Ishikawa (cell line): Measurements from ENCODE around the gene CPO.

Experiments
- CEBPB ChIP-seq: IDR thresholded peaks from 2 replicates; pipeline ENCODE4 v1.6.1; 2012
- CREB1 ChIP-seq: IDR thresholded peaks from 2 replicates; pipeline ENCODE4 v1.6.1; 2012; ENCODE audit warnings: low read depth
- EGR1 ChIP-seq: IDR thresholded peaks from 2 replicates; pipeline ENCODE4 v1.6.1; 2012
- EP300 ChIP-seq: IDR thresholded peaks from 2 replicates; pipeline ENCODE4 v1.6.1; 2012; ENCODE audit warnings: borderline replicate concordance
- FOXM1 ChIP-seq: IDR thresholded peaks from 2 replicates; pipeline ENCODE4 v1.6.1; 2012; ENCODE audit warnings: low read depth, borderline replicate concordance
- NFIC ChIP-seq: IDR thresholded peaks from 2 replicates; pipeline ENCODE4 v1.6.1; 2012
- RAD21 ChIP-seq: IDR thresholded peaks from 2 replicates; pipeline ENCODE4 v1.6.1; 2012; ENCODE audit warnings: low read depth
- TAF1 ChIP-seq: IDR thresholded peaks from 2 replicates; pipeline ENCODE4 v1.6.1; 2012; ENCODE audit warnings: low read depth, mild to moderate bottlenecking
- TCF12 ChIP-seq: IDR thresholded peaks from 2 replicates; pipeline ENCODE4 v1.6.1; 2012; ENCODE audit warnings: low read depth
- TEAD4 ChIP-seq: IDR thresholded peaks from 2 replicates; pipeline ENCODE4 v1.6.1; 2012
- YY1 ChIP-seq: IDR thresholded peaks from 2 replicates; pipeline ENCODE4 v1.6.1; 2012; ENCODE audit warnings: low read depth
- ZBTB7A ChIP-seq: IDR thresholded peaks from 2 replicates; pipeline ENCODE4 v1.6.1; 2012; ENCODE audit warnings: low read depth
- TF ChIP-seq, protein P1 (sequence below): IDR thresholded peaks from 2 replicates; pipeline ENCODE4 v1.6.1; 2012; ENCODE audit warnings: low read depth, mild to moderate bottlenecking
- TF ChIP-seq, protein P2 (sequence below): IDR thresholded peaks from 2 replicates; pipeline ENCODE4 v1.6.1; 2012
- TF ChIP-seq, protein P3 (sequence below): IDR thresholded peaks from 2 replicates; pipeline ENCODE4 v1.6.1; 2012

The CPO gene, protein sequence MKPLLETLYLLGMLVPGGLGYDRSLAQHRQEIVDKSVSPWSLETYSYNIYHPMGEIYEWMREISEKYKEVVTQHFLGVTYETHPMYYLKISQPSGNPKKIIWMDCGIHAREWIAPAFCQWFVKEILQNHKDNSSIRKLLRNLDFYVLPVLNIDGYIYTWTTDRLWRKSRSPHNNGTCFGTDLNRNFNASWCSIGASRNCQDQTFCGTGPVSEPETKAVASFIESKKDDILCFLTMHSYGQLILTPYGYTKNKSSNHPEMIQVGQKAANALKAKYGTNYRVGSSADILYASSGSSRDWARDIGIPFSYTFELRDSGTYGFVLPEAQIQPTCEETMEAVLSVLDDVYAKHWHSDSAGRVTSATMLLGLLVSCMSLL

DNA sequence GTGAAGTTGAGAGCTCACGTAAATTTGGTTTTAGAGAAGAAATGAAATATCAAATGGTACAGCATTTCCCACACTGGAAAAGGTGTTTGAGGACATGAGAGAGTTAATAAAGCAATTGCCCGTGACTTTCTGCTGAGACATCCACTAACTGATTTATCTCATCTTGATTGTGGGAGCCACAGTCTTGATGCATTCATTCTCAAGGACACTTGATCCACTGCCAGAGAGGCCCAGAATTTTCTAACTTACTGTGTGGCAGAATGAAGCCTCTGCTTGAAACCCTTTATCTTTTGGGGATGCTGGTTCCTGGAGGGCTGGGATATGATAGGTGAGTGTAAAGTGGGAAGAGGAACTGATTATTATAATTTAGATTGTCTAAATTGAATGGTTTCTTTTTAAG, at the start of gene CPO:
Gene CPO, plus strand, starts transcription at position 179 of the 400 bp plus-strand sequence. Its CDS starts 82 bp downstream, at position 261.
- TF ChIP-seq CEBPB (no peak), ZBTB7A (no peak), TEAD4 (no peak), FOXM1 (no peak), TAF1 (no peak), YY1 (no peak), RAD21 (no peak), CREB1 (no peak)

DNA sequence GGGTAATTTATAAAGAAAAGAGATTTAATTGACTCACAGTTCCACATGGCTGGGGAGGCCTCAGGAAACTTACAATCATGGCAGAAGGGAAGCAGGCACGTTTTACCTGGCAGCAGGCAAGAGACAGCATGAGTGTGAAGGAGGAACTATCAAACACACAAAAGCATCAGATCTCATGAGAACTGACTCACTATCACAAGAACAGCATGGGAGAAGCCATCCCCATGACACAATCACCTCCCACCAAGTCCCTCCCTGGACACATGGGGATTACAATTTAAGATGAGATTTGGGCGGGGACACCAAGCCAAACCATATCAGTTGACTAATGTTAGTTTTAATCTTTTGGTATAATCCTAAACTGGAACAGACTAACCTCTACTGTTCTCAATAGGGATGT, 49.1 kb upstream of the CPO start:
- TF ChIP-seq YY1, result no peak
- TF ChIP-seq, protein P1, sequence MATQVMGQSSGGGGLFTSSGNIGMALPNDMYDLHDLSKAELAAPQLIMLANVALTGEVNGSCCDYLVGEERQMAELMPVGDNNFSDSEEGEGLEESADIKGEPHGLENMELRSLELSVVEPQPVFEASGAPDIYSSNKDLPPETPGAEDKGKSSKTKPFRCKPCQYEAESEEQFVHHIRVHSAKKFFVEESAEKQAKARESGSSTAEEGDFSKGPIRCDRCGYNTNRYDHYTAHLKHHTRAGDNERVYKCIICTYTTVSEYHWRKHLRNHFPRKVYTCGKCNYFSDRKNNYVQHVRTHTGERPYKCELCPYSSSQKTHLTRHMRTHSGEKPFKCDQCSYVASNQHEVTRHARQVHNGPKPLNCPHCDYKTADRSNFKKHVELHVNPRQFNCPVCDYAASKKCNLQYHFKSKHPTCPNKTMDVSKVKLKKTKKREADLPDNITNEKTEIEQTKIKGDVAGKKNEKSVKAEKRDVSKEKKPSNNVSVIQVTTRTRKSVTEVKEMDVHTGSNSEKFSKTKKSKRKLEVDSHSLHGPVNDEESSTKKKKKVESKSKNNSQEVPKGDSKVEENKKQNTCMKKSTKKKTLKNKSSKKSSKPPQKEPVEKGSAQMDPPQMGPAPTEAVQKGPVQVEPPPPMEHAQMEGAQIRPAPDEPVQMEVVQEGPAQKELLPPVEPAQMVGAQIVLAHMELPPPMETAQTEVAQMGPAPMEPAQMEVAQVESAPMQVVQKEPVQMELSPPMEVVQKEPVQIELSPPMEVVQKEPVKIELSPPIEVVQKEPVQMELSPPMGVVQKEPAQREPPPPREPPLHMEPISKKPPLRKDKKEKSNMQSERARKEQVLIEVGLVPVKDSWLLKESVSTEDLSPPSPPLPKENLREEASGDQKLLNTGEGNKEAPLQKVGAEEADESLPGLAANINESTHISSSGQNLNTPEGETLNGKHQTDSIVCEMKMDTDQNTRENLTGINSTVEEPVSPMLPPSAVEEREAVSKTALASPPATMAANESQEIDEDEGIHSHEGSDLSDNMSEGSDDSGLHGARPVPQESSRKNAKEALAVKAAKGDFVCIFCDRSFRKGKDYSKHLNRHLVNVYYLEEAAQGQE, result no peak
- TF ChIP-seq TAF1, result no peak
- TF ChIP-seq RAD21, result no peak
- TF ChIP-seq, protein P2, sequence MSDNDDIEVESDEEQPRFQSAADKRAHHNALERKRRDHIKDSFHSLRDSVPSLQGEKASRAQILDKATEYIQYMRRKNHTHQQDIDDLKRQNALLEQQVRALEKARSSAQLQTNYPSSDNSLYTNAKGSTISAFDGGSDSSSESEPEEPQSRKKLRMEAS, result no peak
- TF ChIP-seq EP300, result no peak
- no peak for TF ChIP-seq ZBTB7A
- TF ChIP-seq FOXM1, result no peak
- TF ChIP-seq, protein P3, sequence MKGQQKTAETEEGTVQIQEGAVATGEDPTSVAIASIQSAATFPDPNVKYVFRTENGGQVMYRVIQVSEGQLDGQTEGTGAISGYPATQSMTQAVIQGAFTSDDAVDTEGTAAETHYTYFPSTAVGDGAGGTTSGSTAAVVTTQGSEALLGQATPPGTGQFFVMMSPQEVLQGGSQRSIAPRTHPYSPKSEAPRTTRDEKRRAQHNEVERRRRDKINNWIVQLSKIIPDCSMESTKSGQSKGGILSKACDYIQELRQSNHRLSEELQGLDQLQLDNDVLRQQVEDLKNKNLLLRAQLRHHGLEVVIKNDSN, result no peak
- TF ChIP-seq EGR1, result no peak
- no peak for TF ChIP-seq CEBPB
- no peak for TF ChIP-seq CREB1
- no peak for TF ChIP-seq TCF12
- no peak for TF ChIP-seq NFIC
- TF ChIP-seq TEAD4, result no peak

DNA sequence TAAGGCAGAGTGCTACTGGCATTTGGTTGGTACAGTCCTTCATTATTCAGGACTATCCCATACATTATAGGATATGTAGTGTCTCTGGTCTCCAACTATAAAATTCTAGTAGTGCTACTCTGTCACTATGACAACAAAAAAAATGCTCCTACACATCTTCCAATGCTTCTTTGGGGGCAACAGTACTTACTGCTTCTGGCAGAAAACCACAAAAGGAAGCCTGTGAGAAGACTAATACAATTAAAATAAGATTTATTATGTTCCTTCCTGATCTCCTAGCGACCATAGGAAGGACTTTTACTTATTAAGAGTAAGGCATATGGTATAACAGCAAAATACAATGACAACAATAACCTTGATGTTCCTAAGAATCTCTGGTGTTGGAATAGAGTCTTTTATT, 48.4 kb upstream of the CPO start:
- TF ChIP-seq TEAD4 (no peak), ZBTB7A (no peak)

DNA sequence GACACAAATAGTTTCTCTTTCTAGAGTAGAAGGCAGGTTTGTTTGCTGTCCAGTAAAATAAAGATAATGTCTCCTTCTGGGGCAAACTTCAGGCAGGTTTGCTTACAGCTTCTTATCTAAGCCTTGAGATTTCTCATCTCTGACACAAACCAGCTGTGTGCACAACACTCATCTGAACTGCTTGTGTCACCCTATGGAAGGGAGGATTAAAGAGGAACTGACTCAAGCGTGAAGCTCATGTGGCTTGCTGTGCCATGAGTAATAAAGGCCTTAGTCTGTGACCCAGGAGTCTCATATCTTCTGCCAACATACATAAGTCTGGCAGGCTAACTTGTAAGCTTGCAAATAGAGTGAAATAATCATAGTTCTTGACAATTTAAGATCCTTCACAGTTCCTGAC, 24.2 kb upstream of the CPO start:
- TF ChIP-seq, protein P3, result no peak
- TF ChIP-seq NFIC (no peak), CEBPB (no peak), TCF12 (no peak), TEAD4 (no peak), EP300 (no peak), CREB1 (no peak), ZBTB7A (no peak), FOXM1 (no peak), YY1 (no peak), RAD21 (no peak), TAF1 (no peak), EGR1 (no peak)
- TF ChIP-seq, protein P1, result no peak
- TF ChIP-seq, protein P2, result no peak

DNA sequence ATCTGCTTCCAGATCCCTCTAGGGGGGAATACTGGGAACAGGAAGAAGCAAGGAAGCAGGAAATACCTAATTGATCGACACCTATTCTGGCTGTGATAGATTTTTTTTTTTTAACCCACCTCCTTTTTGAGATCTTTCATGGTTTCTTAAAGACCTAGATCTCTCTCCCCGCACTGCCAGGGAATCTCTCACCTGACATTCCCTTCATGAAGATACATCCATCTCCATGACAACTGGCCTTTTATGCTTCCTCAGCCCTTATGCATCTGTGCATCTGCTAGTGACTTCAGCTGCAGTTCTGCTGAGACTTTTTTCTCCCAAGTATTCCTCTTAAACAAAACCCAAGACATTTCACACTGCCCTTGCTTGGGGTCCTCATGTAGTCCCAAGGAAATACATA, 21.1 kb upstream of the CPO start:
- TF ChIP-seq TCF12, result no peak
- TF ChIP-seq EGR1, result no peak
- no peak for TF ChIP-seq CEBPB
- TF ChIP-seq, protein P2, result no peak
- TF ChIP-seq, protein P1, result no peak
- TF ChIP-seq, protein P3, result no peak
- no peak for TF ChIP-seq FOXM1
- no peak for TF ChIP-seq ZBTB7A
- no peak for TF ChIP-seq CREB1
- TF ChIP-seq RAD21, result no peak
- no peak for TF ChIP-seq EP300
- TF ChIP-seq TAF1, result no peak
- TF ChIP-seq TEAD4, result no peak
- TF ChIP-seq YY1, result no peak
- no peak for TF ChIP-seq NFIC
